ENCODE measurements around the gene VDAC2.

VDAC2 gene

GRCh38 chr10:75254739-75255138, 44.1 kb downstream of the VDAC2 start:
- DNase-seq = no peak

- no peak for DNase-seq
These were observed 50.4 kb downstream of the VDAC2 start for GRCh38 chr10:75260990-75261389.

- DNase-seq = no peak
These were observed 51.5 kb downstream of the VDAC2 start for GRCh38 chr10:75261813-75262705.

GRCh38 chr10:75263806-75264205, 53.2 kb downstream of the VDAC2 start:
- no peak for DNase-seq

- no peak for DNase-seq
These were observed 55.3 kb downstream of the VDAC2 start for GRCh38 chr10:75265856-75266255.

GRCh38 chr10:75266945-75267344, 56.3 kb downstream of the VDAC2 start:
- DNase-seq = no peak

DNA sequence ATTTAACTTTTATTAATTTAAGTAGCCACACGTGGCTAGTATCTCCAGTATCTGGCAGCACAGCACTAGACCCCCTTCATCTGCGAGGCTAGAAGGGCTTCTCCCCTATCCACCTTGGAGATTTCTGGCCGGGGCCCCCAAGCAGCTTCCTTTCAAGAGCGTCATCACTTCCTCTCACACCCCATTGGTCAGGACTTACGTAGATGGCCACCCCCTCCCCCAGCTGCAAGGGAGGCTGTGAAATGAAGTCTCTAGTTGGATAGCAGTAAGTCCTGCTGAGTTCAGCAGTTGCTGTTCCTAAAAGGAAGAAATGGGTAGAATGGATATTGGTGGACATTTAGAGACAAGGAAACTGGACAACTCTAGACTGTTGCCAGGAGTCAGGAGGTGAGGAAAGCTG, 59.0 kb downstream of the VDAC2 start:
- DNase-seq = no peak

DNA sequence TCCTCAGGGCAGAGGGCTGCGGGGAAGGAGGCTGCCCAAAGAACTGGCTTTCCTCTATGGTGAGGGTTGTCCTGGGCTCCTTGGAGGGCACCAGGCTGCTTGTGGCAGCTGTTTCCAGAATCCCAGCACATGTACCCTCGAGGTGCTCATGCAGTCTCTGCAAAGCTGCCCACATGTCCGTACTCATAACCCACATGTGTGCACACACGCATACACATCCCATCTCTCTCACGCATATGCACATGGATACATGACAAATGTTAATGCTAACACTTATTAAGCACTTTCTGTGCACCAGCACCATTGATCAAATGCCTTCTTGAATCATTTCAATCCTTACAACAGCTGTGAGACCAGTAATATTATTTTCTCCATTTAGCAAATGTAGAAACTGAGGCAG, 61.5 kb downstream of the VDAC2 start:
- DNase-seq = no peak

- DNase-seq = no peak
These were observed 62.3 kb downstream of the VDAC2 start for GRCh38 chr10:75272896-75273295.

DNA sequence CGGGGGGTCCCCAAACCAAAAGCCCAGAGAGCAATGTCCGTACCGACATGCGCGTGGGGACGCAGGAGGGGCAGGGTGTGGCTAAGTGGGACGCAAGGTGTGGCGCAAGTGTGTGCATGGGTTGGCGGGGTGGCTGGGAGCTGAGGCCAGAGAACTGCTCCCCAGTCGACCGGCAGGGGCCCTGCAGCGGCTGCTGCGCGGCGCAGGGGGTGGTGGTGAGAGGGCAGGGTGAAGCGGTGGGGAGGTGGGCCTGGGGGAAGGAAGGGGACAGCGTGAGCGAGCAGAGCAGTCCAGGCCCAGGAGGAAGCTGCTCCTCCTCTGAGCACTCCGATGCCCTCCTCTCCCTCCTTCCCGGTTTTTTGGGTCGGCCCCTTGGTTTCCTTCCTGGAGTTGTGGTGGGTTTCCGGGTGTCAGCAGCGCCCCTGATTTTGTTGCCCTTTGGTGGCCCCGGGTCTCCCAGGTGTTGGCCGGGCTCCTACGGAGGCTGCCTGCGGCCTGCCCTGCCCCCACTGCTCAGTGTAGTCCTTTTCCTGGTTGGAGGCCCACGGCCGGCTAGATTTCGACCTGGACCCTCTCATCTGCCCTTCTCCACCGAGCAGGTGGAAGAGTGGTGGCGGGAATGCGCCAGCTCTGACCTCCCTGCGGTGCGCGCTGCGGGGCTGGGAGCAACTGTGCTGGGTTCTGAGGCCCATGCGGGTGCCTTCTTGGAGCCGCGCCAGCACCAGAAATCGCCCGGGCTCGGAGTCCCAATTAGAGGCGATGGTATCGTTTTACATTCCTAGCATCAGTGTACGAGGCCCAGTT, 65.7 kb downstream of the VDAC2 start:
- DNase-seq = no peak

- DNase-seq = no peak
These were observed 69.6 kb downstream of the VDAC2 start for GRCh38 chr10:75280236-75280635.
